ENCODE data around the gene CRYBA1. TPM values are rescaled to one million over a fixed set of nuclear protein-coding genes. Genes with fewer than 3 reads are reported as not detected.
"Not testable (repeated sequence)": the region's sequence is repeated elsewhere in the genome, so short reads cannot be mapped to it uniquely, and the experiment has no call there.

Gene CRYBA1
- polyA plus RNA-seq, 1 donor (not counting 4 experiments of a cell fraction or from before 2014, with no cell fraction given) = not detected

DNA sequence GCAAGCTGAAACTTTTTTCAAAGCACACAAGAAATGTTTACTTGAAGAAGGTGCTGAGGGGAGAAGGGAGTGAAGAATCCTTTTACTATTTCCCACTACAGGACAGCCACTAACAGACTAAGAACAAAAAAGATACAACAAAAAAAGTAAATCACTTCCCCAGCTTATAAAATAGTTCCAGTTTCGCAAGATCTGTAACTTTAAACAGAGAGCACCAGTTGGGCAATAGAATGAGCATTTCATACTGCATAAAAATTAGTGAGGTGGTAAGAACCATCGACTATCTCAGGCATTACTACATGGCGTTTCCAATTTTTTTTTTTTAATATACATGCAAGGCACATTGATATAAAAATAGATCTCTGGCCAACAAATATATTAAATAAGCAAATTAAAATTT, 11.1 kb downstream of the CRYBA1 start:
- H3K4me1 ChIP-seq (ENCODE audit: control insufficient read depth, extremely low read depth, insufficient read depth, low read length) = peaks cover 10% of the 10 kb centered on the region
- no peak for DNase-seq (ENCODE audit: low read depth, low spot score)
- dilution Hi-C loops (cut with MboI; ENCODE audit: extremely low pct_ligation_motif_present, low sequenced_read_pairs) = no loop called here
- no peaks in the 10 kb centered on the region for H3K9me3 ChIP-seq (ENCODE audit: control insufficient read depth, low read depth, low read length)
- TF ChIP-seq EZH2 (IDR thresholded peaks at IDR 0.05; ENCODE audit: low read length) = no peak
- TF ChIP-seq, protein P1, sequence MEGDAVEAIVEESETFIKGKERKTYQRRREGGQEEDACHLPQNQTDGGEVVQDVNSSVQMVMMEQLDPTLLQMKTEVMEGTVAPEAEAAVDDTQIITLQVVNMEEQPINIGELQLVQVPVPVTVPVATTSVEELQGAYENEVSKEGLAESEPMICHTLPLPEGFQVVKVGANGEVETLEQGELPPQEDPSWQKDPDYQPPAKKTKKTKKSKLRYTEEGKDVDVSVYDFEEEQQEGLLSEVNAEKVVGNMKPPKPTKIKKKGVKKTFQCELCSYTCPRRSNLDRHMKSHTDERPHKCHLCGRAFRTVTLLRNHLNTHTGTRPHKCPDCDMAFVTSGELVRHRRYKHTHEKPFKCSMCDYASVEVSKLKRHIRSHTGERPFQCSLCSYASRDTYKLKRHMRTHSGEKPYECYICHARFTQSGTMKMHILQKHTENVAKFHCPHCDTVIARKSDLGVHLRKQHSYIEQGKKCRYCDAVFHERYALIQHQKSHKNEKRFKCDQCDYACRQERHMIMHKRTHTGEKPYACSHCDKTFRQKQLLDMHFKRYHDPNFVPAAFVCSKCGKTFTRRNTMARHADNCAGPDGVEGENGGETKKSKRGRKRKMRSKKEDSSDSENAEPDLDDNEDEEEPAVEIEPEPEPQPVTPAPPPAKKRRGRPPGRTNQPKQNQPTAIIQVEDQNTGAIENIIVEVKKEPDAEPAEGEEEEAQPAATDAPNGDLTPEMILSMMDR (optimal IDR thresholded peaks at IDR 0.05 in 1 of 3, IDR thresholded peaks at IDR 0.05 in 1 of 3, conservative IDR thresholded peaks at IDR 0.05 in 1 of 3; ENCODE audit: extremely low read depth in 1 of 3, insufficient read depth in 2 of 3, low read length in 3 of 3) = no peak
- no peak overlapping the region for H3K4me3 ChIP-seq (ENCODE audit: control insufficient read depth in 2 of 3, extremely low read depth in 1 of 3, insufficient read depth in 2 of 3, low read depth in 1 of 3, low read length in 3 of 3)
- H2AFZ ChIP-seq (ENCODE audit: control insufficient read depth, low read length) = no peak overlapping the region
- H4K20me1 ChIP-seq (ENCODE audit: control insufficient read depth, extremely low read depth, insufficient read depth, low read length) = no peaks in the 10 kb centered on the region
- H3K36me3 ChIP-seq (ENCODE audit: control insufficient read depth in 2 of 2, extremely low read depth in 1 of 2, insufficient read depth in 2 of 2, low read length in 2 of 2) = peaks cover 11 to 28% of the 10 kb centered on the region in 2 experiments
- no peak overlapping the region for H3K9ac ChIP-seq (ENCODE audit: control insufficient read depth, extremely low read depth, insufficient read depth, low read length)
- peaks cover 13% of the 10 kb centered on the region for H3K79me2 ChIP-seq (ENCODE audit: control insufficient read depth, insufficient read depth, low read length)
- peaks cover 2% of the 10 kb centered on the region for H3K9me1 ChIP-seq (ENCODE audit: control insufficient read depth, extremely low read depth, insufficient read depth, low read length)
- no peak overlapping the region for H3K27ac ChIP-seq (ENCODE audit: control insufficient read depth, insufficient read depth, low read length)
- H3K4me2 ChIP-seq (ENCODE audit: control insufficient read depth, extremely low read depth, insufficient read depth, low read depth, low read length) = no peak overlapping the region
- no peaks in the 10 kb centered on the region for H3K27me3 ChIP-seq (ENCODE audit: control insufficient read depth, extremely low read depth, insufficient read depth, low read length)
- FAIRE-seq = no peak

DNA sequence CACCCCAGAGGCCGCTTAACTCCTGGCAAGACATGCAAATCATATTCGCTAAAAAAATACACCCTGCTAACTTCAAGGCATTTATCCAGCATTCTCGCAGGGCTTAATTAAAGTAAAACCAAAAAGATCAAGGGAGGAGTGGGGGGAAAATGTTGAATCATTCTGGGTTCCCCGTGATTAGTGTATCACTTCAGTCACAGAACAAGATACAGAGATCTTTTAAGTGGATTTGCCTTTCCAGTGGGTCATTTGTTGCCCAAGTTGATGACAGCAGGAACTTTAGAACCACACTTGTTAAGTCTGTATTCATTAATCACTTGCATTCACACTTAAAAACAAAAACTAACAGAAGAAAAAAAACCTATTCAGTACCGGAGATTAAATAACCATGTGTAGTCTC, 17.3 kb downstream of the CRYBA1 start:
- Histone ChIP-seq H3K4me3 (ENCODE audit: control insufficient read depth in 2 of 3, extremely low read depth in 1 of 3, insufficient read depth in 2 of 3, low read depth in 1 of 3, low read length in 3 of 3) (no peak overlapping the region), H3K9me1 (ENCODE audit: control insufficient read depth, extremely low read depth, insufficient read depth, low read length) (peaks cover 2% of the 10 kb centered on the region), H3K36me3 (ENCODE audit: control insufficient read depth in 2 of 2, extremely low read depth in 1 of 2, insufficient read depth in 2 of 2, low read length in 2 of 2) (peaks cover 23 to 33% of the 10 kb centered on the region in 2 experiments), H2AFZ (ENCODE audit: control insufficient read depth, low read length) (no peak overlapping the region), H3K4me1 (ENCODE audit: control insufficient read depth, extremely low read depth, insufficient read depth, low read length) (no peaks in the 10 kb centered on the region), H3K9me3 (ENCODE audit: control insufficient read depth, low read depth, low read length) (no peaks in the 10 kb centered on the region), H3K27me3 (ENCODE audit: control insufficient read depth, extremely low read depth, insufficient read depth, low read length) (no peaks in the 10 kb centered on the region), H4K20me1 (ENCODE audit: control insufficient read depth, extremely low read depth, insufficient read depth, low read length) (no peaks in the 10 kb centered on the region), H3K27ac (ENCODE audit: control insufficient read depth, insufficient read depth, low read length) (no peak overlapping the region), H3K9ac (ENCODE audit: control insufficient read depth, extremely low read depth, insufficient read depth, low read length) (no peak overlapping the region), H3K4me2 (ENCODE audit: control insufficient read depth, extremely low read depth, insufficient read depth, low read depth, low read length) (no peak overlapping the region), H3K79me2 (ENCODE audit: control insufficient read depth, insufficient read depth, low read length) (peaks cover 45% of the 10 kb centered on the region)
- DNase-seq (ENCODE audit: low read depth, low spot score) (no peak), FAIRE-seq (no peak)
- dilution Hi-C loops (cut with MboI; ENCODE audit: extremely low pct_ligation_motif_present, low sequenced_read_pairs) = no loop called here
- TF ChIP-seq, protein P1 (optimal IDR thresholded peaks at IDR 0.05 in 1 of 3, IDR thresholded peaks at IDR 0.05 in 1 of 3, conservative IDR thresholded peaks at IDR 0.05 in 1 of 3; ENCODE audit: extremely low read depth in 1 of 3, insufficient read depth in 2 of 3, low read length in 3 of 3) = no peak
- TF ChIP-seq EZH2 (IDR thresholded peaks at IDR 0.05; ENCODE audit: low read length) = no peak

DNA sequence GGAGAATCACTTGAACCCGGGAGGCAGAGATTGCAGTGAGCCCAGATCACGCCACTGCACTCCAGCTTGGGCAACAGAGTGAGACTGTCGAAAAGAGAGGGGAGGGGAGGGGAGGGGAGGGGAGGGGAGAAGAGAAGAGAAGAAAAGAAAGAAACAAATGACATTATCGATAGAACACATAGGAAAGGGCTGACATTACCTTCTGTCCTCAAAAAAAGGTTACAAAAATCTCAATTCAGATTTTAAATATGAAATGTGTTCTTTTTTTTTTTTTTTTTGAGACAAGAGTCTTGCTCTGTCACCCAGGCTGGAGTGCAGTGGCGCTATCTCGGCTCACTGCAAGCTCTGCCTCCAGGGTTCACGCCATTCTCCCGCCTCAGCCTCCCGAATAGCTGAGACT, 25.3 kb downstream of the CRYBA1 start:
- H3K9me1 ChIP-seq (ENCODE audit: control insufficient read depth, extremely low read depth, insufficient read depth, low read length); H3K4me2 ChIP-seq (ENCODE audit: control insufficient read depth, extremely low read depth, insufficient read depth, low read depth, low read length); DNase-seq (ENCODE audit: low read depth, low spot score); H2AFZ ChIP-seq (ENCODE audit: control insufficient read depth, low read length); H3K27ac ChIP-seq (ENCODE audit: control insufficient read depth, insufficient read depth, low read length); H3K27me3 ChIP-seq (ENCODE audit: control insufficient read depth, extremely low read depth, insufficient read depth, low read length); H3K9me3 ChIP-seq (ENCODE audit: control insufficient read depth, low read depth, low read length); H3K4me3 ChIP-seq (ENCODE audit: control insufficient read depth in 2 of 3, extremely low read depth in 1 of 3, insufficient read depth in 2 of 3, low read depth in 1 of 3, low read length in 3 of 3); H3K4me1 ChIP-seq (ENCODE audit: control insufficient read depth, extremely low read depth, insufficient read depth, low read length); dilution Hi-C loops (cut with MboI; ENCODE audit: extremely low pct_ligation_motif_present, low sequenced_read_pairs); H3K9ac ChIP-seq (ENCODE audit: control insufficient read depth, extremely low read depth, insufficient read depth, low read length); FAIRE-seq: not testable (repeated sequence)
- Histone ChIP-seq H4K20me1 (ENCODE audit: control insufficient read depth, extremely low read depth, insufficient read depth, low read length) (peaks cover 18% of the 10 kb centered on the region), H3K79me2 (ENCODE audit: control insufficient read depth, insufficient read depth, low read length) (peaks cover 80% of the 10 kb centered on the region), H3K36me3 (ENCODE audit: control insufficient read depth in 2 of 2, extremely low read depth in 1 of 2, insufficient read depth in 2 of 2, low read length in 2 of 2) (peaks cover 16 to 33% of the 10 kb centered on the region in 2 experiments)

Measured in keratinocyte (primary cell).